DND-41 (cell line): ENCODE data around the gene SLC35C1.

Experiments used
- ATAC-seq: fragments of 200-7000 bp; cut with Tn5 transposase; 3 replicates; pipeline ENCODE4 v1.9.1; 2021; ENCODE audit warnings: low read depth; ENCODE audit not compliant: insufficient read depth
- DNase-seq: peaks from one replicate; pipeline ENCODE4 v3.0.0-alpha.2; 2020
- H2AFZ ChIP-seq: 2 replicates; pipeline ENCODE4 v1.6.0; 2012; ENCODE audit warnings: low read depth, low read length
- H3K27ac ChIP-seq: 2 replicates; pipeline ENCODE4 v1.5.1; 2012; ENCODE audit warnings: low read length, inconsistent platforms
- H3K27me3 ChIP-seq: fragments of 200-600 bp; sonication (generic); 2 replicates; pipeline ENCODE4 v1.6.0; 2012; ENCODE audit warnings: low read length, mild to moderate bottlenecking, inconsistent platforms; ENCODE audit not compliant: insufficient read depth, poor library complexity
- H3K36me3 ChIP-seq: 2 replicates; pipeline ENCODE4 v1.5.1; 2012; ENCODE audit warnings: low read length, inconsistent platforms; ENCODE audit not compliant: insufficient read depth
- H3K4me1 ChIP-seq: 2 replicates; pipeline ENCODE4 v1.5.1; 2012; ENCODE audit warnings: mild to moderate bottlenecking, low read length; ENCODE audit not compliant: insufficient read depth
- H3K4me2 ChIP-seq: 2 replicates; pipeline ENCODE4 v1.6.0; 2012; ENCODE audit warnings: mild to moderate bottlenecking, moderate library complexity, low read length, inconsistent platforms; ENCODE audit not compliant: insufficient read depth
- H3K4me3 ChIP-seq, 2 experiments: fragments of 200-600 bp in 1 of 2; shearing (Covaris generic) in 1 of 2; 2 replicates each; pipeline ENCODE4 v1.5.1; 2012 to 2016; ENCODE audit warnings: inconsistent platforms in 2 of 2, low read length in 2 of 2, mild to moderate bottlenecking in 2 of 2, low read depth in 1 of 2, moderate library complexity in 1 of 2
- H3K79me2 ChIP-seq: 2 replicates; pipeline ENCODE4 v1.6.0; 2012; ENCODE audit warnings: low read length, inconsistent platforms; ENCODE audit not compliant: insufficient read depth
- H3K9ac ChIP-seq: 2 replicates; pipeline ENCODE4 v1.6.0; 2012; ENCODE audit warnings: low read depth, mild to moderate bottlenecking, inconsistent platforms, low read length, moderate library complexity
- H3K9me3 ChIP-seq: 2 replicates; pipeline ENCODE4 v1.5.1; 2012; ENCODE audit warnings: low read length, moderate library complexity, mild to moderate bottlenecking, inconsistent platforms; ENCODE audit not compliant: insufficient read depth, severe bottlenecking
- H4K20me1 ChIP-seq: 2 replicates; pipeline ENCODE4 v1.6.0; 2012; ENCODE audit warnings: low read length; ENCODE audit not compliant: insufficient read depth
- EZH2 ChIP-seq: IDR thresholded peaks from 3 replicates; pipeline ENCODE4 v1.6.1; 2012; ENCODE audit warnings: borderline replicate concordance, low read depth, mild to moderate bottlenecking, moderate library complexity, low read length, inconsistent platforms; ENCODE audit not compliant: severe bottlenecking
- TF ChIP-seq, protein P1 (sequence below): IDR thresholded peaks from 2 replicates; pipeline ENCODE4 v1.5.1; 2012; ENCODE audit warnings: borderline replicate concordance, low read length, moderate library complexity, mild to moderate bottlenecking; ENCODE audit not compliant: poor library complexity, severe bottlenecking; ENCODE audit errors: extremely low read depth

SLC35C1 gene

DNA sequence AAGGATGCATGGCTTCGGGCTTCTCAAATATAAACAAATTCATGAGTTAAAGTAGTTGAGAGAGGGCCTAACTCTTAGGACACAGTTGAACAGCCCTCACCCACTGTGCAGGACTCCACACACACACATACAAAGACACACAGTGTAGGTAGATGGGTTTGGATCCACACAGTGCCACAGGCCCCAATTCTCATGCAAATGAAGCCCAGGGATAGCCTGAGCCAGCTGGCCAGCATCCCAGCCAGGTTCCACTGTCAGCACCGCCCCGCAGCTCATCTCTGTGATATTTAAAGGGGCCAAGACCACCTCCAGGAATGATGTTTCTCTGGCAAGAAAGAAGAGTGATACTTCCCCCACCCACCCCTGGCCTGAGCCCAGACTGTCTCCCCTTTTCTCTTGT, 11.7 kb downstream of the SLC35C1 start:
- no peaks in the 10 kb centered on the region for H3K9me3 ChIP-seq
- no peak overlapping the region for H3K27ac ChIP-seq
- H3K9ac ChIP-seq: no peak overlapping the region
- H3K27me3 ChIP-seq: no peaks in the 10 kb centered on the region
- no peak overlapping the region for H2AFZ ChIP-seq
- ATAC-seq (no peak; the same call in 2 of the 3 replicates), DNase-seq (no peak)
- H3K4me2 ChIP-seq: no peak overlapping the region
- peaks cover 4% of the 10 kb centered on the region; the same call in 1 of the 2 replicates for H4K20me1 ChIP-seq
- peaks cover 10% of the 10 kb centered on the region for H3K36me3 ChIP-seq
- no peak for TF ChIP-seq EZH2
- TF ChIP-seq, protein P1, sequence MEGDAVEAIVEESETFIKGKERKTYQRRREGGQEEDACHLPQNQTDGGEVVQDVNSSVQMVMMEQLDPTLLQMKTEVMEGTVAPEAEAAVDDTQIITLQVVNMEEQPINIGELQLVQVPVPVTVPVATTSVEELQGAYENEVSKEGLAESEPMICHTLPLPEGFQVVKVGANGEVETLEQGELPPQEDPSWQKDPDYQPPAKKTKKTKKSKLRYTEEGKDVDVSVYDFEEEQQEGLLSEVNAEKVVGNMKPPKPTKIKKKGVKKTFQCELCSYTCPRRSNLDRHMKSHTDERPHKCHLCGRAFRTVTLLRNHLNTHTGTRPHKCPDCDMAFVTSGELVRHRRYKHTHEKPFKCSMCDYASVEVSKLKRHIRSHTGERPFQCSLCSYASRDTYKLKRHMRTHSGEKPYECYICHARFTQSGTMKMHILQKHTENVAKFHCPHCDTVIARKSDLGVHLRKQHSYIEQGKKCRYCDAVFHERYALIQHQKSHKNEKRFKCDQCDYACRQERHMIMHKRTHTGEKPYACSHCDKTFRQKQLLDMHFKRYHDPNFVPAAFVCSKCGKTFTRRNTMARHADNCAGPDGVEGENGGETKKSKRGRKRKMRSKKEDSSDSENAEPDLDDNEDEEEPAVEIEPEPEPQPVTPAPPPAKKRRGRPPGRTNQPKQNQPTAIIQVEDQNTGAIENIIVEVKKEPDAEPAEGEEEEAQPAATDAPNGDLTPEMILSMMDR: no peak
- no peaks in the 10 kb centered on the region for H3K4me1 ChIP-seq
- no peaks in the 10 kb centered on the region for H3K79me2 ChIP-seq
- no peak overlapping the region for H3K4me3 ChIP-seq

DNA sequence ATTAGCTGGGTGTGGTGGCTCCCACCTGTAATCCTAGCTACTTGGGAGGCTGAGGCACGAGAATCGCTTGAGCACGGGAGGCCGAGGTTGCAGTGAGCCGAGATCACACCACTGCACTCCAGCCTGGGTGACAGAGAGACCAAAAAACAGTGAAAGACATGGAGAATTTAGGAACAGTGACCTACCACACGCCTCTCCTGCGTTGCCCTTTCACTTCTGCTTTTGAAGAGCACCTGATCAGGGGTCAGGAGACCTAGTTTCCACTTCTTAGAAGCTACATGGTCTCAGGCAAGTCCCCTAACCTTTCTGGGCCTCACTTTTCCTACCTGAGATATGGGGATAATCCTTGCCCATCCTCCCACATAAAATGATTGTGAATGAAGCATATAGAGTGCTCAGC, 12.2 kb downstream of the SLC35C1 start:
- Histone ChIP-seq H3K27me3 (no peaks in the 10 kb centered on the region), H3K9ac (no peak overlapping the region), H3K79me2 (no peaks in the 10 kb centered on the region), H3K36me3 (peaks cover 4% of the 10 kb centered on the region), H3K4me1 (no peaks in the 10 kb centered on the region), H3K27ac (no peak overlapping the region), H4K20me1 (no peaks in the 10 kb centered on the region), H3K4me2 (no peak overlapping the region), H2AFZ (no peak overlapping the region), H3K4me3 (no peak overlapping the region), H3K9me3 (no peaks in the 10 kb centered on the region)
- DNase-seq (no peak), ATAC-seq (no peak)
- TF ChIP-seq EZH2: no peak
- TF ChIP-seq, protein P1: no peak

DNA sequence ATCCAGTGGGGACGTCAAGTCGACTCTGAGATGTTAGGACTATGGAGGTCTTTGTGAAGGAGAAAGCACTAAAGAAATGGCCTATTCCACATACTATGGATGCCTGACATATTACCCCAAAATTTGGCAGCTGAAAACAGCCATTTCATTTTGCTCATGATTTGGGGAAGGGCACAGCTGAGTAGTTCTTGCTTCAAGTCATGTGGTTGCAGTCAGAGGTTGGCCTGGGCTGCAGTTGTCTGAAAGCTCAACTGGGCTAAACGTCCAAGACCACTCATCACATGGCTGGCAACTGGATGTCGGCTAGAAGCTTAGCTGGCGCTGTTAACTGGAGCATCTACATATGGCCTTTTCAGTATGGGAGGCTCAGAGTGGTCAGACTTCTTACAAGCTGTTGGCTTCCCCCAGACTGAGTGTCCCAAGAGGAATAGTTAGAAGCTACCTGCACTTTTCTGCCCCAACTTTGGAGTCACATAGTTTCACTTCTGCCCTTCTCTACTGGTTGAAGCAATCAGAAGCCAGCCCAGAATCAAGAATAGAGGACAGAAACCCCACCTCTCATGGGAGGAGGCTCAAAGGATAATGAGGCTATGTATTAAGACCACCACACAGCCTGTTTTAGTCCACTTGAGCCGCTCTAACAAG, 14.1 kb downstream of the SLC35C1 start:
- Histone ChIP-seq H4K20me1 (no peaks in the 10 kb centered on the region), H3K9me3 (no peaks in the 10 kb centered on the region), H3K4me1 (0 out of 2 replicates have a peak, but pooled peaks cover 4% of the 10 kb centered on the region), H3K9ac (no peak overlapping the region), H3K36me3 (no peaks in the 10 kb centered on the region), H3K4me3 (no peak overlapping the region), H2AFZ (no peak overlapping the region), H3K4me2 (no peak overlapping the region), H3K27ac (no peak overlapping the region), H3K79me2 (no peaks in the 10 kb centered on the region), H3K27me3 (no peaks in the 10 kb centered on the region)
- no peak for DNase-seq
- TF ChIP-seq EZH2: no peak
- TF ChIP-seq, protein P1: no peak
- ATAC-seq: no peak
